ENCODE measurements around the gene EHD4.

Gene EHD4

GRCh38 chr15:42018306-42019224 lies 46.2 kb upstream of the EHD4 start:
- Histone ChIP-seq H4K20me1 (ENCODE audit: insufficient read depth, low read length) (no peaks in the 10 kb centered on the region), H3F3A (ENCODE audit: insufficient read depth, low read length) (no peaks in the 10 kb centered on the region), H3K4me3 (ENCODE audit: low read depth, low read length, poor library complexity, severe bottlenecking) (no peak overlapping the region), H3K79me2 (ENCODE audit: insufficient read depth, low read length) (no peaks in the 10 kb centered on the region), H3K4me2 (ENCODE audit: low read length) (no peak overlapping the region), H3K27me3 (ENCODE audit: insufficient read depth, low read length) (no peaks in the 10 kb centered on the region; the same call in 1 of the 2 replicates), H3K9ac (ENCODE audit: low read length) (no peak overlapping the region), H2AFZ (ENCODE audit: low read length) (no peak overlapping the region), H3K27ac (ENCODE audit: low read depth, low read length, poor library complexity, severe bottlenecking) (no peak overlapping the region), H3K36me3 (ENCODE audit: insufficient read depth, low read length) (no peaks in the 10 kb centered on the region), H3K9me2 (ENCODE audit: low read depth, low read length) (no peaks in the 10 kb centered on the region), H3K4me1 (ENCODE audit: insufficient read depth, low read length, severe bottlenecking) (no peaks in the 10 kb centered on the region), H3K9me3 (ENCODE audit: low read length) (no peaks in the 10 kb centered on the region; the same call in 1 of the 2 replicates)
- TF ChIP-seq CTCF (IDR thresholded peaks at IDR 0.05; ENCODE audit: low read length), result no peak
- TF ChIP-seq EZH2 (IDR thresholded peaks at IDR 0.05; ENCODE audit: borderline replicate concordance, low read length), result no peak

GRCh38 chr15:42016971-42017370 lies 44.6 kb upstream of the EHD4 start:
- Histone ChIP-seq H3K27ac (ENCODE audit: low read depth, low read length, poor library complexity, severe bottlenecking) (no peak overlapping the region), H3K79me2 (ENCODE audit: insufficient read depth, low read length) (no peaks in the 10 kb centered on the region), H4K20me1 (ENCODE audit: insufficient read depth, low read length) (no peaks in the 10 kb centered on the region), H3F3A (ENCODE audit: insufficient read depth, low read length) (no peaks in the 10 kb centered on the region), H3K27me3 (ENCODE audit: insufficient read depth, low read length) (no peaks in the 10 kb centered on the region; the same call in 1 of the 2 replicates), H3K4me1 (ENCODE audit: insufficient read depth, low read length, severe bottlenecking) (no peaks in the 10 kb centered on the region), H3K4me2 (ENCODE audit: low read length) (no peak overlapping the region), H3K36me3 (ENCODE audit: insufficient read depth, low read length) (no peaks in the 10 kb centered on the region), H3K9me3 (ENCODE audit: low read length) (no peaks in the 10 kb centered on the region; the same call in 1 of the 2 replicates), H3K4me3 (ENCODE audit: low read depth, low read length, poor library complexity, severe bottlenecking) (no peak overlapping the region), H3K9ac (ENCODE audit: low read length) (no peak overlapping the region), H2AFZ (ENCODE audit: low read length) (no peak overlapping the region), H3K9me2 (ENCODE audit: low read depth, low read length) (no peaks in the 10 kb centered on the region)
- TF ChIP-seq CTCF (IDR thresholded peaks at IDR 0.05; ENCODE audit: low read length), result no peak
- TF ChIP-seq EZH2 (IDR thresholded peaks at IDR 0.05; ENCODE audit: borderline replicate concordance, low read length), result no peak

- Histone ChIP-seq H3K4me3 (ENCODE audit: low read depth, low read length, poor library complexity, severe bottlenecking) (no peak overlapping the region), H3F3A (ENCODE audit: insufficient read depth, low read length) (no peaks in the 10 kb centered on the region), H3K9ac (ENCODE audit: low read length) (no peak overlapping the region), H3K9me2 (ENCODE audit: low read depth, low read length) (no peaks in the 10 kb centered on the region), H4K20me1 (ENCODE audit: insufficient read depth, low read length) (no peaks in the 10 kb centered on the region), H3K36me3 (ENCODE audit: insufficient read depth, low read length) (no peaks in the 10 kb centered on the region), H3K79me2 (ENCODE audit: insufficient read depth, low read length) (no peaks in the 10 kb centered on the region), H3K27ac (ENCODE audit: low read depth, low read length, poor library complexity, severe bottlenecking) (no peak overlapping the region), H3K27me3 (ENCODE audit: insufficient read depth, low read length) (no peaks in the 10 kb centered on the region; the same call in 1 of the 2 replicates), H2AFZ (ENCODE audit: low read length) (no peak overlapping the region), H3K4me1 (ENCODE audit: insufficient read depth, low read length, severe bottlenecking) (no peaks in the 10 kb centered on the region), H3K4me2 (ENCODE audit: low read length) (no peak overlapping the region), H3K9me3 (ENCODE audit: low read length) (no peaks in the 10 kb centered on the region)
- TF ChIP-seq EZH2 (IDR thresholded peaks at IDR 0.05; ENCODE audit: borderline replicate concordance, low read length) (no peak), CTCF (IDR thresholded peaks at IDR 0.05; ENCODE audit: low read length) (no peak)
Measured at GRCh38 chr15:42014406-42014805, 42.0 kb upstream of the EHD4 start.
